Amygdala (tissue), 56 donors: ENCODE measurements around the gene PPP6R2.

ENCODE experiments used
- DNase-seq, 56 donors: peaks; one replicate each; lab custom pipeline; 2025; lab: John Stamatoyannopoulos, UW

PPP6R2 gene

DNA sequence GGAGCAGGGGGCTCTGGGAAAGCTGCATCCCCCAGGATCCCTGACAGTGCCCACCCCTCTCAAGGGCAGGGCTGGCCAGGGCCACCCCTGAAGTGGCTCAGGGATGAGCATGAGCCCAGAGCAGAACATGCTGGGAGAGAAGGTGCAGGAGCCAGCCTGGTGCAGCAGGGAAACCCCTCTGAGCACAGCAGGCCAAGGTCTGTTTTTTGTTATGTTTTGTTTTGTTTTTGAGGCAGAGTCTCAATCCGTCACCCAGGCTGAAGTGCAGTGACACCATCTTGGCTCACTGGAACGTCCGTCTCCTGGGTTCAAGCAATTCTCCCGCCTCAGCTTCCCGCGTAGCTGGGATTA lies 132.5 kb downstream of the PPP6R2 start:
- DNase-seq: no peak

DNA sequence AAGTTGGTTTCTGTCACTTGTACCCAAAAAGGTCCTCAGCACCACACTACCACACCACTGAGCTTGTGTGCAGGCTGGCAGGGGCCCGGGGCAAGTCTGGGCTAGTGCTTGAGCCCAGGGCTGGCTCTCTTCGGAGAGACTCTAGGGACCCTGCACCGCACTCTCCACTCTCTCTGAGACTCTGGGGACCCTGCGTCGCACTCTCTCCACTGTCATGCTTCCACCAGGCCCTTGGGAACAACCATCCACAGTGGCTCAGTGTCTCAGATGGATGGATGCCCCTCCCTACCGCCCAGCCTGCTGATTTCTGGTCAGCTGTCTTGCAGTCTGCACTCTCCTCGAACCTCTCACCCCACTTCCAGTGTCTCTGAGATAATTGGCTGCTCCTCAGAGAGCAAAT lies 133.7 kb downstream of the PPP6R2 start:
- no peak for DNase-seq

DNA sequence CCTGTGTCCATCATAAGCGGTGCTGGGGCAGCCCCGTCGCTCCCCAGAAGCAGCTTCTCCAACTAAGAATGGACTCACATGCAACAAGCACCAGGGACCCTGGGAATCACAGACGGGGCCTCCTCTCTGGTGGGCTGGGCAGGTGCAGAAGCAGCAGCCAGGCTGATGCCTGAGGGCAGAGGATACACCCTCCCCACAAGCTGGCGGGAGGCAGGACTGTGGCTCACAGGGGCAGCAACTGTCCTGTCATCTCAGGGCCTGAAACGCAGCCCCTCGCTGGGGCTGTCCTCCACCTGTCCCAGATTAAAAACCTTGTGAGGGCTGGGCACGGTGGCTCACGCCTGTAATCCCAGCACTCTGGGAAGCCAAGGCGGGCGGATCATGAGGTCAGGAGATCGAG lies 134.8 kb downstream of the PPP6R2 start:
- DNase-seq: no peak

DNA sequence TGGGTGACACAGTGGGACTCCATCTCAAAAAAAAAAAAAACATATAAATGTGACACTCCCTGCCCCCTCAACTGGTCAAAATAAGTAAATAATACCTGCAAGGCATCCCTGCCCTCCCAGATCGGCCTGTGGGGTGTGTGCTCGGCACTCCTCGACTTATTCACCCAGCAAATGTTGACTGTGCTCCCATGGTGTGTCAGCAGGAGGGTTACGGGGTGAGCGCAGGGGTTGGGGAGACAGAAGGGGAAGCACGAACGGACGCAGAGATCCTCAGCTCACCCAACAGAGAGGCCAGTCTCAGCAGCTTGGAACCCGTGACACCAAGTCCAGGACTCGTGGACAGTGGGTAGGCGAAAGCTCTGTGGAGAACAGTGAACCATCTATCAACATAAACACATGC lies 136.6 kb downstream of the PPP6R2 start:
- no peak for DNase-seq

DNA sequence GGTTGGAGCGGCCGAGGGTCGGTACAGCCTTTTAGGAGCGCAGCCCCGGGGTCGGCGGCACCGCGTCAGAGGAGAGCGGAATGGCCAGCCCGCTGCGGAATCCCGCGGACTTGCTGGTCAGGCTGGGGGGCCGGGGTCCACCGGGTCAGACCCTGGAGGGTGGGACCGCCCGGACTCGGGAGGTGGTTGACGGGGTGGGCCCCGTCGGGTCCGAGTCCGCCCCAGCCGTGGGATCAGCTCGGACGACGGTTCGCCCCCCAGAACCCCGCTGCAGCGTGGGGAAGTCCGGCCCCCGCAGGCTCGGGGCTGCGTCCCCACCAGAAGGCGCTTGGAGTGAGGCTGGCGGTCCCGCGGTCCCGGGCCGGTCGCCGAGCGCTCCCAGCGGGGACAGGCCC lies 137.9 kb downstream of the PPP6R2 start:
- no peak for DNase-seq

DNA sequence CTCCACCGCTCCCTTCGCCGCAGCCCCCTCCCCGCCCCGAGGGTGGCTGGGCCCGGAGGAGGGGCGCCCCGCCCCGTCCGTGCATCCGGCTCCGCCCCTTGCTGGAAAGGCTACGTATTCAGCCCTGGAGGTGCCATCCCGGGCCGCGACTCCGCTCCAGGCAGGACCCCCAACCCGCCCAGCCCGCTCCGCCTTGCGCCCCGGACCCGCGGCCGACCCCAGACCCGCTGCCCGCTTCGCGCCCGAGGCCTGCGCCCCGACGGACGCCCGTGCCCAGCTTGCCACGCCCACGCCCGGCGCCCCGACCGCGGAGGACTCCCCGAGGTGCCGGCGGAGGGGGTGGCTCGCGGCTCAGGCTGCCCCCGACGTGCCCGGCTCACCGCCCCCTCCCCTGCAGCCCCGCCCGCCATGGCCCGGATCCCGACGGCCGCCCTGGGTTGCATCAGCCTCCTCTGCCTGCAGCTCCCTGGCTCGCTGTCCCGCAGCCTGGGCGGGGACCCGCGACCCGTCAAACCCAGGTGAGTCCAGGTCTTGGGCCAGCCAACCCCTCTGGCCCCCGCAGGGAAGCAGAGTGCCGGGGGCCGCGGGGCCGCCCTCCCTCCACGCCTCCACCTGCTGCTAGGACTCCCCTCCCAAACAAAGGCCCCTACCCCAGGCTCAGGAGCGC lies 138.4 kb downstream of the PPP6R2 start, which contains the start of gene ADM2:
Gene ADM2 (plus strand): TSS at position 104 of the 667 bp plus-strand sequence. CDS start 305 bp downstream, at position 409.
- no peak for DNase-seq

DNA sequence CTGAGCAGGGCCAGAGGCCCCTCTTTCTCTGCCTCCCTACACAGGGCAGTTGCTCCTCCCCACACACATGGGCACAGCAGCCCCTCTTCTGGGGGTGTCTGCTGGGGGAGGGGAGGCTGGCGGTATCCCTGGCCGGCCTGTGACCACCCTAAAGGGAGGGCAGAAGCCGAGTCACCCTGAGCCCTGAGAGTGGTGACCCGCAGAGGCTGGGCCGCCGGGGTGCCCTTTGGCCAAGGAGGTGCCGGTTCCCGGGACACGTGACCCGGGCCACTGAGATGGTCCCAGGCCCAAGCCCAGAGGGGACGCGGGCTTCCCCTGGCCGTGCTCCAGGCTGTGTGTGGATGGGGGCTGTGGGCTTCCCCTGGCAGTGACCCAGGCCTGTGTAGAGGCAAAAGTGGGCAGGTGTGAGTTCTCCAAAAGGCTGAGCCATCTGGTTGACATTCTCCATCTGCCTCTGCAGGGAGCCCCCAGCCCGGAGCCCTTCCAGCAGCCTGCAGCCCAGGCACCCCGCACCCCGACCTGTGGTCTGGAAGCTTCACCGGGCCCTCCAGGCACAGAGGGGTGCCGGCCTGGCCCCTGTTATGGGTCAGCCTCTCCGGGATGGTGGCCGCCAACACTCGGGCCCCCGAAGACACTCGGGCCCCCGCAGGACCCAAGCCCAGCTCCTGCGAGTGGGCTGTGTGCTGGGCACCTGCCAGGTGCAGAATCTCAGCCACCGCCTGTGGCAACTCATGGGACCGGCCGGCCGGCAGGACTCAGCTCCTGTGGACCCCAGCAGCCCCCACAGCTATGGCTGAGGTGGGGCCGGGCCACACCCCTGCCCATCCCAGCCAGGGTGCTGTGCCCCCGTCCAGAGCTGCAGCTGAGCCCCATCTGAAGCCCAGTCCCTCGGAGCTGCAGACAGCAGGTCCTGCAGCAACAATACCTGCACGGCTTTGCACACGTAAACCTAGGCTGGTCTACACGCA lies 139.3 kb downstream of the PPP6R2 start:
- no peak for DNase-seq

DNA sequence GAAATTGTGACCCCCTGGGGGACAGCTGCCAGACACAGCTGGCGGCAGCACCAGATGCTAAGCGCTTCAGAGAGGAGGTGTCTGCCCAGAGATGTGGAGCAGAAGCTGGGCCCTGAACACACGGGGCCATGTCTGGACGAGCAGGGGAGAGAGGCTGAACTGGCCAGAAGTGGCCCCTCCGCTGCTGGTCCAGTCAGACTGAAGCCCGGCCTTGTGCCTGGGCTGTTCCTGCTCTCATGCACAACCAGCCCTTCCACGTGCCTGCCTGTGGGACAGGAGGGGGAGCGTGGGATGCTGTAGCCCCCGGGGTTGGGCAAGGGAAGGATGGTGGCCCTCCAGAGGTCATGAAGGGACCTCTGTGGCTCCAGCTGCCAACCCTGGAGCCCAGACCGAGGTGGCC lies 140.0 kb downstream of the PPP6R2 start:
- DNase-seq: no peak

DNA sequence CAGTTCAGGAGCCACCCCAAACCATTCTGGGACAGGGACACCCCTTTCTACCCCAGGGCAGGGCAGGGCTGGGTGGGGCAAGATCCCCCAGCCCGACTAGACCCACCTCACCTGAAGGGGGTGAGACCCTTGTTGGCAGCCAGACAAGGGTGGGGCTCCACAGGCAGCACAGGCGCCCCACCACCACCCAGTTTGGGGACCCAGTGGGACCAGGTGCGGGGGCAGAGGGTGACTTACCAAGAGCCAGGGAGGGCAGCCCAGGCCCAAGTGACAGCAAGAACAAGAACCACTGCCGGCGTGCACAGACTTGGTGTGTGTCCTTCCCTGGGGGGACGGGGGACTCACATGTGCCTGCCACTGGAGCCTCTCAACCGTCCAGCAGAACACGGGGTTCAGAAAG lies 140.4 kb downstream of the PPP6R2 start:
- DNase-seq: no peak

DNA sequence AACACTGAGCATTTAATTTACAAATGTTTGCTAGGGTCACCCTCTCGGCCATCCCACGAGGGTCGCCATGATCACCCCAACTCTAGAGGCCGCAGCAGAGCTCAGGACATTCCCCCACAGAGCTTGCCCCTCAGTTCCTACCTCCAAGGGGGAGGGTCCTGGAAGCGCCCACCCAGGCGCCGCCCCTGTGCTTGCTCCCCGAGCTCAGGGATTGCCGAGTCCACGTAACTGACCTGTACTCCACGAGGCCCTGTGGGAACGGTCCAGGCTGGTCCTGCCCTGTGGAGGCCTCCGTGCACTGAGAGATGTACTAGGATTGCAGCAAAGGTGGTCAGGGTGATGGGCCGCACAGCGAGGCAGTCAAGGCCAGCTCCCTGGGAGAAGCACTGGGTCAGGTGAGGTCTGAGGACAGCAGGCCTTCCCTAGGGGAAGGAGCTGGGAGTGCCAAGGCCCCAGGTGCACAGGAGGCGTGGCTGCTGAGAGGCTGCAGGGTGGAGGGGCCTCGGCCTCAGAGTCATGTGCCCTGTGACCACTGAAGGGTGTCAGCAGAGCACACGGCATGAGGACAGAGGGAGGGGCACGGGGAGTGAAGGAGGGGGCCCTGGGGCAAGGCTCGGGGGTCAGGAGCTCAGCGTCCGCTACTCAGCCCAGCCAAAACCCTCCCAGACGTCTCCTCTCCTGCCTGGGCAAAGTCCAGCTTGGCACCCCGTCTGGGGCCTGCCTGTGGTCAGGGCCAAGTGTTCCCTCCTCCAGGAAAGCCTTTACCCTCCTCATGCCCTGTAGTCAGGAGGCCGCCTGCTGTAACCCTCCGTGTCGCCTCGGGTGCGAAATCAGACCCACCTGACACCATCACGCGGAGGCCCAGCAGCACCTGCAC lies 141.1 kb downstream of the PPP6R2 start:
- DNase-seq: no peak

DNA sequence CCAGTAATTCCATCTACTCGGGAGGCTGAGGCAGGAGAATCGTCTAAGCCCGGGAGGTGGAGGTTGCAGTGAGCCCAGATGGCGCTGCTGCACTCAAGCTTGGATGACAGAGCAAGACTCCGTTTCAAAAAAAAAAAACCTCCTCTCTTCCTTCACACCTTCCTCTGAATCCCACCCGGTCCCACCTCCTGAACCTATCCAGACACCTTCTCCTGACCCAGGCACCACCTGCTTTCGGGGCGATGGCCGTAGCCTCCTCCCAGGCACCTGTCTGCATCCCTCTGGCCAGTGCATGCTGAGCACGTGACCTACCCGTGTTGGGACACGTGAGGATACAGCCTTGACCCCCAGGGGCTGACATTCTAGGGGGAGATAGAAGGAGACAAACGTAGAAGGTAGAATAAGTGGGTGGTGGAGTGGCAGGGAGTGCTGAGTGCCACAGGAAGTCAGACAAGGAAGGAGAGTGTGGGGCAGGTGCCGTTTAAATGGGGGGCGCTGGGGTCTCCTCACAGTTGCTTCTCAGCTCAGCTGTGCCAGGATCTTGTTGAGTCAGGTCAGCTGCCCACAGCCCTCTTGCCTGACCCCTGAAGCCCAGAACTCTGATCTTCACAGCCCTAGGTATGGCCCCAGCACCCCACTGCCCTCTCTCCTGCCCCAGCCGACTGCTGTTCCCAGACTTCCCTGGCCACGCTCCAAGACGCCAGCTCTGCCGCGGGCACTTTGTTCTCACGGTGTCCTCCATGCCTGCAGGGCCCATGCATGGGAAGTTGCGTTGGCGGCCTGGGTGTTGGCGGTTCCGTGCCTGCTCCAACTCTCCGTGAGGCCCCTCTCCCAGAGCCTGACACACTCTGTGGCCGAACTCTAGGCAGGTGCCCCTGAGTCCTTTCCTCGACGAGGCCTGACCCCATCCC lies 142.3 kb downstream of the PPP6R2 start:
- DNase-seq: no peak

DNA sequence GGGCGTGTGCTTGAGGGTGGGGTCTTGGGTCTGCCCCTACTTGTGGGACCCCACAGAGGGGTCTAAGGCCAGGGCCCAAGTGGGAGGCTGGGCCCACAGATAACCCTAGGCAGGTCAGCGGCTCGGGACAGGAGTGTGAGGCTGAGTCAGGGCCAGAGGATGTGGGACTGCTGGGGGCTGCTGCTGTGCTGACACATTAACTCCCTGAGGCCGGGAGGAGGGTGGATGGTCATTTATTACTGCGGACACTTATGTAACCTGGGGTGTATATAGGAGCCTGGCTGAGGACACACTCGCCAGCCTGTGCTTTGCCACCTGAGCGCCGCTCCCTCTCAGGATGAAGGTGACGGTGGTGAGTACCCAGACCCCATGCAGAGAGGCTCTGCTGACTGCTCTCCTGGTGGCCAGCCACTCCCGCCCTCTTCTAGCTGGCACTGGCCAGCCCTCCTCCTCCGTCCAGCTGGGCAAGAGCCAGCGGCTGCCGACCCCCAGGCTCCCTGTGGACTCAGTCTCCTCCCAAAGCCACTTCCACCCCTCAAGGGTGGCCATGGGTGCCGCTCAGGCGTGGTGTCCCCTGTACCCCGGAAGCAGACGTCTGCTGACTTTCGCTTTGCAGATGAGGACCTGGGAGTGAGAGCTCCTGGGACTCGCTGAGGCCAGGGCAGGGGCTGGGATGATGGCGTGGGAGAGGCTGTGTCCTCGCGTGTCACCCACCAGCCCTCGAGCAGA lies 143.6 kb downstream of the PPP6R2 start, which contains the start of gene MIOX:
Gene MIOX (plus strand): TSS at position 299 of the 729 bp plus-strand sequence. CDS start 39 bp downstream, at position 338.
- DNase-seq: no peak

DNA sequence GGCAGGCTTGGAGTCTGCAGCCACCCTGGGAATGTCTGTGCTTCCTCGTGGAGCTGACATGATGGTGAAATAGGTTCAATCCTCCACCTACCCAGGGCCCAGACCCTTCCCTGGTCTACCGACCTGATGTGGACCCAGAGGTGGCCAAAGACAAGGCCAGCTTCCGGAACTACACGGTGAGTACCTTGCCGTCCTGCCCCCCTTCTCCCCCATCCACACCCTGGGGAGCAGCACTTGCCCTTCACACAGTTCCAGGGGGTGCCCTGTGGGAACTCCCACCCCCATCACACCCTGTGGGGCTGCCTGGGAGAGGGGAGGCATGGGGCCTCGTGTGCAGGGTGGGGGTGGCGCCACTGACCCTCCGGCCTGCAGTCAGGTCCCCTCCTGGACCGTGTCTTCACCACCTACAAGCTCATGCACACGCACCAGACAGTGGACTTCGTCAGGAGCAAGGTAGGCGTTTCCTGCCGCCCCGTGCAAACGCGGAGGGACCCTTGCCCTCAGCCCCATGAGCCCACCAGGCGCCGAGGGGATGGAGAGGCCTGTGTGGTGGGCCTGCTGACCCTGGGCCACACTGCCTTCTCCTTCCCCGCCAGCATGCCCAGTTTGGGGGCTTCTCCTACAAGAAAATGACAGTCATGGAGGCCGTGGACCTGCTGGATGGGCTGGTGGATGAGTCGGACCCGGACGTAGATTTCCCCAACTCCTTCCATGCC lies 144.3 kb downstream of the PPP6R2 start:
- no peak for DNase-seq

DNA sequence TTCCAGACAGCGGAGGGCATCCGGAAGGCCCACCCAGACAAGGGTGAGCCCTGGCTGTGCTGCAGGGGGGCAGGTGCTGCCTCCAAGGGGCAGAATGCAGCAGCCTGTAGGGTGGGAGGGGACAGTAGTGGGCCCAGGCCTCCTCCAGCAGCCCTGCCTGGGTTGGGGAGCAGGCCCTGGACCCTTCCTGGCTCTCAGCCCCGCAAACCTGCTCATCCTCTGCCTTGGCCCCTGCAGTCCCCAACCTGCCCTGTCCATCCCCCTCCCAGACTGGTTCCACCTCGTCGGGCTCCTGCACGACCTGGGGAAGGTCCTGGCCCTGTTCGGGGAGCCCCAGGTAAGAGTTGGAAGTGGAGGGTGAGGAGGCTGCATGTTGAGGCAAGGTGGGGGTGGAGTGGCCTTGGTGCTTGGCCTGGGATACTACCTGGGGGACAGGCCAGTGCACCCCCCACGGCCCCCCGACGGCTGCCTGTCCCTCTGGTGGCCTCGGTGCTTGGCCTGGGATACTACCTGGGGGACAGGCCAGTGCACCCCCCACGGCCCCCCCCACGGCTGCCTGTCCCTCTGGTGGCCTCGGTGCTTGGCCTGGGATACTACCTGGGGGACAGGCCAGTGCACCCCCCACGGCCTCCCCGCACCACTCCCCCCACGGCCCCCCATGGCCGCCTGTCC lies 145.0 kb downstream of the PPP6R2 start:
- no peak for DNase-seq

DNA sequence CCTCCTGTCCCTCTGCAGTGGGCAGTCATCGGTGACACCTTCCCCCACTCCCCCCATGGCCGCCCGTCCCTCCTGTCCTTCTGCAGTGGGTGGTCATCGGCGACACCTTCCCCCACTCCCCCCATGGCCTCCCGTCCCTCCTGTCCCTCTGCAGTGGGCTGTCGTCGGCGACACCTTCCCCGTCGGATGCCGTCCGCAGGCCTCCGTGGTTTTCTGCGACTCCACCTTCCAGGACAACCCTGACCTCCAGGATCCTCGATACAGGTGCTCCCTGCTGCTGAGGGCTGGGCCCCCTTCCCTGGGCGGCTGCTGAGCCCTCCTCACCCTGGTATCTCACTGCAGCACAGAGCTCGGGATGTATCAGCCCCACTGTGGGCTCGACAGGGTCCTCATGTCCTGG lies 145.8 kb downstream of the PPP6R2 start:
- DNase-seq: no peak

DNA sequence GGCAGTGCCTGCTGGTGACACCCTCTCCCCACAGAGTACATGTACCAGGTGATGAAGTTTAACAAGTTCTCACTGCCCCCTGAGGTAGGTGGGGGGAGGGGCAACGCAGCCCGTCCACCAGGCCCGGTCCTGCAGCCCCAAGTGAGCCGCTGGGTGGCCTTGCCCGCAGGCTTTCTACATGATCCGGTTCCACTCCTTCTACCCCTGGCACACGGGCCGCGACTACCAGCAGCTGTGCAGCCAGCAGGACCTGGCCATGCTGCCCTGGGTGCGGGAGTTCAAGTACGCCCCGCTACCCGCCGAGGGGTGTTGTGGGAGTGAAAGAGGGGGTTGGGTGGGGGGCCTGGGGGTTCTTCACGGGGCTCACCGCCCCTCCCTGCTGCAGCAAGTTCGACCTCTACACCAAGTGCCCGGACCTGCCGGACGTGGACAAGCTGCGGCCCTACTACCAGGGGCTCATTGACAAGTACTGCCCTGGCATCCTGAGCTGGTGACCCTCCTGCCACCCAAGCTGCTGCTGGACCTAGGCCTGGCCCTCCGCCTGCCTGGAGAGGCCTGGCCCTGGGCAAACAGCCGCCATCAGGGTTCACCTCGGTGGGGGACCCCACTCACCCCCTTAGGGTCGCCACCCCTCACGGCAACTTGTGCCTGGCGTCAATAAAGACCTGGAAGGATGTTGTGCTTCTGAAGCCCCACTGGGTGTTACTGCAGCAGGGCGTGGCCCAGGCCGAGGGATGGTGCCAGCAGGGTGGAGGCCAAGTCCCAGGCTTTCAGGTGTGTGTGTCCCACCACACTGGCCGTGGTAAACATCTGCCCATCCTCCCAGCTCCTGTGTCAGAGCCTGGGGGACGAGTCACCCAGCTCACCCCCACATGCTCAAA lies 146.5 kb downstream of the PPP6R2 start:
- no peak for DNase-seq
